Germinal center (tissue), 1 donor: Measurements from ENCODE around the gene ZNHIT1.
A peak's percentile ranks its signal among the peaks of the same experiment; 100 is the strongest.
"Not testable (repeated sequence)": the region's sequence is repeated elsewhere in the genome, so short reads cannot be mapped to it uniquely, and the experiment has no call there.

Experiments
- DNase-seq: peaks from one replicate; pipeline ENCODE4 v3.0.0; 2012; ENCODE audit warnings: mixed read lengths, low spot score

ZNHIT1 gene

GRCh38 chr7:101186844-101187428, 31.0 kb upstream of the ZNHIT1 start:
- DNase-seq, result no peak

GRCh38 chr7:101189109-101189508, 28.9 kb upstream of the ZNHIT1 start:
- no peak for DNase-seq

- DNase-seq, result no peak
These were observed 22.1 kb upstream of the ZNHIT1 start for GRCh38 chr7:101195884-101196283.

GRCh38 chr7:101197991-101198390, 20.0 kb upstream of the ZNHIT1 start:
- no peak for DNase-seq

GRCh38 chr7:101198476-101198875, 19.5 kb upstream of the ZNHIT1 start:
- no peak for DNase-seq

GRCh38 chr7:101199522-101199921, 18.4 kb upstream of the ZNHIT1 start:
- not testable (repeated sequence) for DNase-seq

GRCh38 chr7:101200504-101200861, 17.5 kb upstream of the ZNHIT1 start:
- DNase-seq, result no peak

GRCh38 chr7:101200862-101201599, 16.9 kb upstream of the ZNHIT1 start, which contains the start of gene MOGAT3:
Gene MOGAT3 (minus strand): TSS chr7:101201036. CDS start chr7:101200854, 182 bp downstream.
- DNase-seq, result no peak

- DNase-seq, result peak; percentile 54
These were observed 16.0 kb upstream of the ZNHIT1 start for GRCh38 chr7:101201695-101202602.

- no peak for DNase-seq
These were observed 15.4 kb upstream of the ZNHIT1 start for GRCh38 chr7:101202603-101202918.

- DNase-seq, result not testable (repeated sequence)
These were observed 13.9 kb upstream of the ZNHIT1 start for GRCh38 chr7:101203740-101204738.

- DNase-seq, result no peak
These were observed 11.9 kb upstream of the ZNHIT1 start for GRCh38 chr7:101205901-101206664.

- DNase-seq, result no peak
These were observed 11.3 kb upstream of the ZNHIT1 start for GRCh38 chr7:101206665-101207042.

GRCh38 chr7:101207459-101207858, 10.5 kb upstream of the ZNHIT1 start:
- no peak for DNase-seq

- no peak for DNase-seq
These were observed 9.2 kb upstream of the ZNHIT1 start for GRCh38 chr7:101208794-101209193.

- DNase-seq, result no peak
These were observed 7.8 kb upstream of the ZNHIT1 start for GRCh38 chr7:101210143-101210542.

GRCh38 chr7:101211501-101211900, 6.5 kb upstream of the ZNHIT1 start:
- DNase-seq, result no peak

- DNase-seq, result no peak
These were observed 6.0 kb upstream of the ZNHIT1 start for GRCh38 chr7:101212014-101212413.

- DNase-seq, result no peak
These were observed 1.7 kb upstream of the ZNHIT1 start for GRCh38 chr7:101216001-101216859.

GRCh38 chr7:101216860-101217387, 1.0 kb upstream of the ZNHIT1 start:
- no peak for DNase-seq
